Neural cell (in vitro differentiated cells): ENCODE data around the gene GLT6D1. TPM values are rescaled to one million over a fixed set of nuclear protein-coding genes. Genes with fewer than 3 reads are reported as not detected.

Source experiments
- H2AFZ ChIP-seq: fragments of 200-600, 300-800 bp; sonication (generic), shearing (Covaris generic); 2 replicates; pipeline ENCODE4 v1.6.0; 2014; ENCODE audit warnings: low read depth, mild to moderate bottlenecking, antibody characterized with exemption, low read length, moderate library complexity
- H3F3A ChIP-seq: fragments of 200-600 bp; shearing (Covaris generic); 2 replicates; pipeline ENCODE4 v1.6.1; 2016; ENCODE audit warnings: mild to moderate bottlenecking, moderate library complexity, mixed read lengths, antibody characterized with exemption, low read length; ENCODE audit not compliant: insufficient read depth, poor library complexity, severe bottlenecking
- H3K27ac ChIP-seq: fragments of 200-600, 300-800 bp; sonication (generic), shearing (Covaris generic); 2 replicates; pipeline ENCODE4 v1.5.1; 2014; ENCODE audit warnings: mild to moderate bottlenecking, low read length, moderate library complexity
- H3K27me3 ChIP-seq: fragments of 300-800, 200-600 bp; sonication (generic), shearing (Covaris generic); 2 replicates; pipeline ENCODE4 v1.6.0; 2014; ENCODE audit warnings: mild to moderate bottlenecking, low read depth, low read length, moderate library complexity; ENCODE audit not compliant: insufficient read depth
- H3K36me3 ChIP-seq: fragments of 300-800, 200-600 bp; sonication (generic), shearing (Covaris generic); 2 replicates; pipeline ENCODE4 v1.5.1; 2014; ENCODE audit warnings: mild to moderate bottlenecking, antibody characterized with exemption, low read length, moderate library complexity; ENCODE audit not compliant: insufficient read depth
- H3K4me2 ChIP-seq: fragments of 300-800, 200-600 bp; sonication (generic), shearing (Covaris generic); 2 replicates; pipeline ENCODE4 v1.6.0; 2014; ENCODE audit warnings: mild to moderate bottlenecking, low read length
- H3K4me3 ChIP-seq: fragments of 300-800, 200-600 bp; sonication (generic), shearing (Covaris generic); 2 replicates; pipeline ENCODE4 v1.5.1; 2014; ENCODE audit warnings: mild to moderate bottlenecking, low read length, moderate library complexity
- H3K79me2 ChIP-seq: fragments of 200-600 bp; shearing (Covaris generic); replicated peaks from 2 replicates; pipeline ENCODE4 v1.6.0; 2014; ENCODE audit warnings: mild to moderate bottlenecking, low read length, moderate library complexity; ENCODE audit not compliant: insufficient read depth
- H3K9ac ChIP-seq: fragments of 300-800, 200-600 bp; sonication (generic), shearing (Covaris generic); 2 replicates; pipeline ENCODE4 v1.6.1; 2016; ENCODE audit warnings: mild to moderate bottlenecking, low read length, mixed read lengths
- H3K9me2 ChIP-seq: fragments of 200-600 bp; shearing (Covaris generic); 2 replicates; pipeline ENCODE4 v1.6.1; 2016; ENCODE audit warnings: mild to moderate bottlenecking, low read length, mixed read lengths; ENCODE audit not compliant: insufficient read depth
- H3K9me3 ChIP-seq: fragments of 200-600, 300-800 bp; sonication (generic), shearing (Covaris generic); 2 replicates; pipeline ENCODE4 v1.6.1; 2016; ENCODE audit warnings: mild to moderate bottlenecking, mixed run types, low read length, moderate library complexity, mixed read lengths
- H4K20me1 ChIP-seq: fragments of 200-600 bp; shearing (Covaris generic); 2 replicates; pipeline ENCODE4 v1.6.1; 2016; ENCODE audit warnings: mild to moderate bottlenecking, mixed run types; ENCODE audit not compliant: insufficient read depth
- EP300 ChIP-seq: fragments of 450-650 bp; conservative IDR thresholded peaks from 2 replicates; pipeline ENCODE4 v1.6.1; 2014; ENCODE audit warnings: antibody characterized with exemption, mild to moderate bottlenecking, moderate library complexity; ENCODE audit not compliant: poor library complexity, severe bottlenecking
- EZH2 ChIP-seq: fragments of 200-600, 300-800 bp; shearing (Covaris generic), sonication (generic); IDR thresholded peaks from 2 replicates; pipeline ENCODE4 v1.6.1; 2014; ENCODE audit warnings: antibody characterized with exemption, low read length, borderline replicate concordance, mild to moderate bottlenecking; ENCODE audit not compliant: insufficient read depth, poor library complexity, severe bottlenecking
- MXI1 ChIP-seq: fragments of 450-650 bp; conservative IDR thresholded peaks from 2 replicates; pipeline ENCODE4 v1.6.1; 2014; ENCODE audit warnings: antibody characterized with exemption, mild to moderate bottlenecking; ENCODE audit not compliant: poor library complexity, severe bottlenecking
- POLR2AphosphoS5 ChIP-seq: IDR thresholded peaks from 2 replicates; pipeline ENCODE4 v1.6.1; 2012
- RAD21 ChIP-seq: fragments of 450-650 bp; conservative IDR thresholded peaks from 2 replicates; pipeline ENCODE4 v1.6.1; 2014; ENCODE audit warnings: antibody characterized with exemption, mild to moderate bottlenecking, moderate library complexity
- SMC3 ChIP-seq: fragments of 450-650 bp; conservative IDR thresholded peaks from 2 replicates; pipeline ENCODE4 v1.6.1; 2014; ENCODE audit warnings: antibody characterized with exemption, mild to moderate bottlenecking, moderate library complexity; ENCODE audit not compliant: poor library complexity
- TAF1 ChIP-seq: IDR thresholded peaks from 2 replicates; pipeline ENCODE4 v1.6.1; 2012; ENCODE audit warnings: low read depth
- polyA plus RNA-seq: library from polyadenylated mRNA; depleted of rRNA; stranded (reverse); fragments of >200 nt; gene quantifications from 2 replicates; pipeline ENCODE4 v1.2.3, GENCODE V29; 2014
- TF ChIP-seq, protein P1 (sequence below): IDR thresholded peaks from 2 replicates; pipeline ENCODE4 v1.6.1; 2012; ENCODE audit warnings: borderline replicate concordance
- TF ChIP-seq, protein P2 (sequence below): fragments of 450-650 bp; IDR thresholded peaks from 2 replicates; pipeline ENCODE4 v1.5.1; 2014; ENCODE audit warnings: antibody characterized with exemption, mild to moderate bottlenecking, moderate library complexity; ENCODE audit not compliant: poor library complexity, severe bottlenecking

The GLT6D1 gene
- polyA plus RNA-seq, 1 donor from 2014 or later: not detected

DNA sequence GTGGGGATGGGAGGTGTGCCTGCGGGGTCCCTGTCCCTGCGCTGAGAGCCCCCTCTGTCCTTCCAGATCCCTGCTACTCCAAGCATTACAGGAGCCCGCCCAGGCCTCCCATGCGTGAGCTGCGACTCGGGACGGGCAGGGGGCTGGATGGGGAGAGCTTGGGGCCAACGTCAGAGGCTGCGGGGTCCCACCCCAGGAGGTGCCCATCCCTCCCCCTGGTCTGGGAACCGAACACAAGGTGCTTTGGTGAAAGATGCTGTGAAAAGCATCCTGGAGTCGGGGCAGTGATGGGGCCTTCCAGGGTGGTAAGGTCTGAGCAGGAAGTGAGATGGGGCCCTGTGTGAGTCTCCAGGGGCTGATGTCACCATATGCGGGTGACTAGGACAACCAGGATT lies 26.5 kb upstream of the GLT6D1 start:
- Histone ChIP-seq H3K36me3 (no peaks in the 10 kb centered on the region), H3K27me3 (no peaks in the 10 kb centered on the region), H2AFZ (no peak overlapping the region), H3K9ac (no peak overlapping the region), H3K4me3 (no peak overlapping the region), H4K20me1 (no peaks in the 10 kb centered on the region), H3K9me3 (no peaks in the 10 kb centered on the region), H3K4me2 (no peak overlapping the region), H3K9me2 (no peaks in the 10 kb centered on the region), H3F3A (no peaks in the 10 kb centered on the region), H3K79me2 (no peaks in the 10 kb centered on the region), H3K27ac (no peak overlapping the region)
- no peak for TF ChIP-seq RAD21
- TF ChIP-seq, protein P1, sequence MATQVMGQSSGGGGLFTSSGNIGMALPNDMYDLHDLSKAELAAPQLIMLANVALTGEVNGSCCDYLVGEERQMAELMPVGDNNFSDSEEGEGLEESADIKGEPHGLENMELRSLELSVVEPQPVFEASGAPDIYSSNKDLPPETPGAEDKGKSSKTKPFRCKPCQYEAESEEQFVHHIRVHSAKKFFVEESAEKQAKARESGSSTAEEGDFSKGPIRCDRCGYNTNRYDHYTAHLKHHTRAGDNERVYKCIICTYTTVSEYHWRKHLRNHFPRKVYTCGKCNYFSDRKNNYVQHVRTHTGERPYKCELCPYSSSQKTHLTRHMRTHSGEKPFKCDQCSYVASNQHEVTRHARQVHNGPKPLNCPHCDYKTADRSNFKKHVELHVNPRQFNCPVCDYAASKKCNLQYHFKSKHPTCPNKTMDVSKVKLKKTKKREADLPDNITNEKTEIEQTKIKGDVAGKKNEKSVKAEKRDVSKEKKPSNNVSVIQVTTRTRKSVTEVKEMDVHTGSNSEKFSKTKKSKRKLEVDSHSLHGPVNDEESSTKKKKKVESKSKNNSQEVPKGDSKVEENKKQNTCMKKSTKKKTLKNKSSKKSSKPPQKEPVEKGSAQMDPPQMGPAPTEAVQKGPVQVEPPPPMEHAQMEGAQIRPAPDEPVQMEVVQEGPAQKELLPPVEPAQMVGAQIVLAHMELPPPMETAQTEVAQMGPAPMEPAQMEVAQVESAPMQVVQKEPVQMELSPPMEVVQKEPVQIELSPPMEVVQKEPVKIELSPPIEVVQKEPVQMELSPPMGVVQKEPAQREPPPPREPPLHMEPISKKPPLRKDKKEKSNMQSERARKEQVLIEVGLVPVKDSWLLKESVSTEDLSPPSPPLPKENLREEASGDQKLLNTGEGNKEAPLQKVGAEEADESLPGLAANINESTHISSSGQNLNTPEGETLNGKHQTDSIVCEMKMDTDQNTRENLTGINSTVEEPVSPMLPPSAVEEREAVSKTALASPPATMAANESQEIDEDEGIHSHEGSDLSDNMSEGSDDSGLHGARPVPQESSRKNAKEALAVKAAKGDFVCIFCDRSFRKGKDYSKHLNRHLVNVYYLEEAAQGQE: no peak
- no peak for TF ChIP-seq EP300
- no peak for TF ChIP-seq TAF1
- TF ChIP-seq MXI1: no peak
- TF ChIP-seq, protein P2, sequence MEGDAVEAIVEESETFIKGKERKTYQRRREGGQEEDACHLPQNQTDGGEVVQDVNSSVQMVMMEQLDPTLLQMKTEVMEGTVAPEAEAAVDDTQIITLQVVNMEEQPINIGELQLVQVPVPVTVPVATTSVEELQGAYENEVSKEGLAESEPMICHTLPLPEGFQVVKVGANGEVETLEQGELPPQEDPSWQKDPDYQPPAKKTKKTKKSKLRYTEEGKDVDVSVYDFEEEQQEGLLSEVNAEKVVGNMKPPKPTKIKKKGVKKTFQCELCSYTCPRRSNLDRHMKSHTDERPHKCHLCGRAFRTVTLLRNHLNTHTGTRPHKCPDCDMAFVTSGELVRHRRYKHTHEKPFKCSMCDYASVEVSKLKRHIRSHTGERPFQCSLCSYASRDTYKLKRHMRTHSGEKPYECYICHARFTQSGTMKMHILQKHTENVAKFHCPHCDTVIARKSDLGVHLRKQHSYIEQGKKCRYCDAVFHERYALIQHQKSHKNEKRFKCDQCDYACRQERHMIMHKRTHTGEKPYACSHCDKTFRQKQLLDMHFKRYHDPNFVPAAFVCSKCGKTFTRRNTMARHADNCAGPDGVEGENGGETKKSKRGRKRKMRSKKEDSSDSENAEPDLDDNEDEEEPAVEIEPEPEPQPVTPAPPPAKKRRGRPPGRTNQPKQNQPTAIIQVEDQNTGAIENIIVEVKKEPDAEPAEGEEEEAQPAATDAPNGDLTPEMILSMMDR: no peak
- TF ChIP-seq POLR2AphosphoS5: no peak
- no peak for TF ChIP-seq SMC3
- TF ChIP-seq EZH2: no peak

DNA sequence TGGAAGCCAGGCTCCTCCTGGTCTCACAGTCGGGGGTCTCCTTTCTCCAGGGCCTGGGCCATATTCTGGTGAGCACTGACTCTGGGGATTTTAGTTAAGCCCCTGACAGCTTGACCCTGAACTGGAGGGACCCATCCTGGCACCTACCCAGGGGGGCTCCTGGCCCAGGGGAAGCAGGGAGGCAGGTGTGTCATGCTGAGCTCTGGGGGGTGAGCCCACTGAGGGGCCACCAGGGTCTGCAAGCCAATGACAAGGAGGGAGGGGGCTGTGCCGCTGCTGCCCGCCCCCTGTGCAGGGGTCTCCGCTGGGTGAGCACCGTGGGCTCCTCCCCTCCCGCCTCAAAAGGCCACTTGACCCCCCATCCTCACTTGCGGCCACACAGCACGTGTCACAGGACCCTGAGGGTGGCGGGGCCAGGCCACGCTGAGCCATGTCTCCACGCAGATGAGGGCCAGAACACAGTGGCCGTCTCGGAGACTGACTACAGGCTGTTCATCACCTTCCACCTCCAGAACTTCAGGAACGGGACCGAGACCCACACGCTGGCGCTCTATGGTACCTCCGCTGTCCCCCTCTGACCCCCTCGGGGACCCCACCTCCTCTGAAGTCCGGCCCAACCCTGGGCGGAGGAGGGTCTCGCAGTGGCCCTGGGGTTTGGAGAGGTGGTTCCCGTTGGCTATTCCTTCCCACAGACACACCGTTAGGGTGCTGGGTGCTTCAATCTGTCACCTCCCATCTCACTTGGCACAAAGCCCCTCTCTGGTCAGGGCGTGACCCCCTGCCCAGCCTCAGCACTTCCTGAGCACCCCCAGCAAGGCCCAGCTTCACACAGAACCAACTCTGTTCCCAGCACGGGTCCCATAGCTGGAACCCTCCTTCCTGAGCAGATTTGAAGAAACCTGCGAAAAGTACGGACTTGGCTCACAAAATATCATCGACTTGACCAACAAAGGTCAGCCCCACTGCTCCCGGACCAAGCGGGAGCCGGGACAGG lies 25.8 kb upstream of the GLT6D1 start:
- H3K36me3 ChIP-seq: no peaks in the 10 kb centered on the region
- no peak overlapping the region for H3K9ac ChIP-seq
- no peaks in the 10 kb centered on the region for H3K79me2 ChIP-seq
- TF ChIP-seq EP300: no peak
- no peak for TF ChIP-seq POLR2AphosphoS5
- TF ChIP-seq RAD21: no peak
- no peak for TF ChIP-seq MXI1
- no peak for TF ChIP-seq EZH2
- no peak for TF ChIP-seq SMC3
- TF ChIP-seq, protein P1: no peak
- no peak overlapping the region for H3K4me3 ChIP-seq
- H3K9me3 ChIP-seq: no peaks in the 10 kb centered on the region
- H3K4me2 ChIP-seq: no peak overlapping the region
- no peaks in the 10 kb centered on the region for H3F3A ChIP-seq
- no peaks in the 10 kb centered on the region for H4K20me1 ChIP-seq
- H2AFZ ChIP-seq: no peak overlapping the region
- no peaks in the 10 kb centered on the region for H3K27me3 ChIP-seq
- H3K9me2 ChIP-seq: no peaks in the 10 kb centered on the region
- H3K27ac ChIP-seq: no peak overlapping the region
